Astrocyte of the hippocampus (primary cell): ENCODE data around the gene DGLUCY.
"Not testable (repeated sequence)": the region's sequence is repeated elsewhere in the genome, so short reads cannot be mapped to it uniquely, and the experiment has no call there.

Experiments
- DNase-seq: peaks from one replicate; pipeline ENCODE4 v3.0.0; 2011; ENCODE audit warnings: low read depth, low spot score

The DGLUCY gene

DNA sequence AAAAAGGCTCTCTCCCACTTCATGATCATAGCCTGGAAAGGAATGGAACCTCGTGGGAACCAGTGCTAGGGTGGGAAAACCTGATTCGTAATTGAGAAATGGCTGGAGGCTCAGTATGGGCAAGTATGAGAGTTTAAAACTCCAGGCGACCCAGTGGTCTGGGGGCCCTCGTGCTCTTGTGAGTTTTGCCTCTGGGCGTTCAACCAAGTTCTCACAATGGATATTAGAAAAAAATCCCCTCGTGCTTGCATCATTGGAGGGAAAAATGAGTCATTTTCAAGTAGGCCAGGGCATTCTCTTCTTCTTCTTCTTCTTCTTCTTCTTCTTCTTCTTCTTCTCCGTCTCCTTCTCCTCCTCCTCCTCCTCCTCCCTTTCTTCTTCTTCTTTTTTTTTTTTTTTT lies 91.6 kb downstream of the DGLUCY start:
- DNase-seq = no peak

DNA sequence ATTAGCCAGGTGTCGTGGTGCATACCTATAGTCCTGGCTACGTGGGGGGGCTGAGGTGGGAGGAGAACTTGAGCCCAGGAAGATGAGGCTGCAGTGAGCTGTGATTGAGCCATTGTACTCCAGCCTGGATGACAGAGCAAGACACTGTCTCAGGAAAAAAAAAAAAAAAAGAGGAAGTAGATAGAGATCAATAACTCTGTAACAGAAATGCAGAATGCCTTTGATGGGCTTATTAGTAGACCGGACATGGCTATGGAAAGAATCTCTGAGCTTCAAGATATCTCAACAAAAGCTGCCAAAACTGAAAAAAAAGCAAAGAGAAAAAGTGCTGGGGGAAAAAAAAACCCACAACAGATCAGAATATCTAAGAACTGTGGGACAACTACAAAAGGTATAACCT lies 93.1 kb downstream of the DGLUCY start:
- DNase-seq = no peak

DNA sequence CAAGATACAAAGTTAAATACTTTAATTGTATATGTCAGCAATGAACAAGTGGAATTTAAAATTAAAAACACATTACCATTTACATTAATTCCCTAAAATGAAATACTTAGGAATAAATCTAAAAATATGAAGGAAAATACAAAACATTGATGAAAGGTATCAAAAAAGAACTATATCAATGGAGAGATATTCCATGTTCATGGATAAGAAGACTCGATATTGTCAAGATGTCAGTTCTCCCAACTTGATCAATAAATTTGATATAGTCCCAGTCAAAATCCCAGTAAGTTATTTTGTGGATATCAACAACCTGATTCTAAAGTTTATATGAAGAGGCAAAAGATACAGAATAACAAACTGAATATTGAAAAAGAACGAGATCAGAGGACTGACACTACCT lies 97.1 kb downstream of the DGLUCY start:
- no peak for DNase-seq

DNA sequence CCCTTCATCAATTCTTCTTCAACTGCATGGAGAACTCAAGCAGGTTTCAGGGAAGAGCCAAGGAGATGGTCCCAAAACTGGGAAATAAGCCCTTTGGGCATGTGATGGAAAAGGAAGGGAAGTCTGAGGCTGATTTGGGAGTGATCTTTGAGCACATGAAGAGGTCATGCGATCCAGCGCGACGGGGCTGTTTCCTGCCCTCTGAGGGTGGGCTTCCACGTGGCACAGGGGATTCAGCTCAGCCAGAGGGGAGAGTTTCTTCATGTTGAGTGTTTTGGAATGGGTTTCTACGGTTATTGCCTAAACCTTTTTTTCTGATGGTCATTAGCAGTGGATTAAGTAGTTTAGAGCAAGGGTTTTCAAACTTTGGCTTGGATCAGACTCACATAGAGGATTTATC lies 100.4 kb downstream of the DGLUCY start:
- DNase-seq = no peak

DNA sequence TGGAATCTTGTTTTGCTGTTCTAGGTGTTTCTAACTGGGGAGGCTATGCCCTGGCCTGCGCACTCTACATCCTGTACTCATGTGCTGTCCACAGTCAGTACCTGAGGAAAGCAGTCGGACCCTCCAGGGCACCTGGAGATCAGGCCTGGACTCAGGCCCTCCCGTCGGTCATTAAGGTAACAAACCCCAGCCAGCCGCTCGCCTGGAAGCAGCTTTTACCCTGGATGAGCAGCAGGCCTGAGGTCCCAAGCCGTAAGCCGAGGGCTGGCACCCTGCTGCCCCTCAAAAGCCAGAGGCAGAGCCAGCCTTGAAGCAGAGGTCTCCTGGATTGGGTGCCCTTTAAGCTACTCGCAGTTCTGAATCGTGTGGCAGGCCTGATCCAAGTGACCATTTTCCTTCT lies 101.5 kb downstream of the DGLUCY start:
- no peak for DNase-seq

DNA sequence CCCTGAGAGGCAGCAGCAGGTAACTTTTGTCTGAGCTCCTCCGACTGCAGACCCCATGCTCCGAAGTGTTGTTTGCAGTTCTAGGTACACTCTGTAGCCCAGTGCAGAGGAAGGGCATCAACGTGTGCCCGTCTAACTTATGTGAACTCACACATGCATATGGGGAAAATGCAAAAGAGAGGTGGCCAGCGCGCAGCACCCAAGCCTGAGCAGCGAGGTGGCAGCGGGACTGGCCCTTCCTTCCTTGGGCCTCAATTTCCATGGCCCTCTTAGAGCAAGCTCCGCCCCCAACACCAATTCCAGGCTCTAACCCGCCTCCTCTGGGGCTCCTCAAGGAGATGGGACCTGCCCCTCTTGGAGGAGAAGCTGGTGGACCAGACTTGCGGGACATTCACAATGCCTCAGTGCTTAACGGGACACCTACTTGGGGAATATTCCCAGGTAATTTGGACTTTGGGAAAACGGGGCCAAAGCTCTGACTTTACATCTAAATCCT lies 102.9 kb downstream of the DGLUCY start:
- DNase-seq = no peak

DNA sequence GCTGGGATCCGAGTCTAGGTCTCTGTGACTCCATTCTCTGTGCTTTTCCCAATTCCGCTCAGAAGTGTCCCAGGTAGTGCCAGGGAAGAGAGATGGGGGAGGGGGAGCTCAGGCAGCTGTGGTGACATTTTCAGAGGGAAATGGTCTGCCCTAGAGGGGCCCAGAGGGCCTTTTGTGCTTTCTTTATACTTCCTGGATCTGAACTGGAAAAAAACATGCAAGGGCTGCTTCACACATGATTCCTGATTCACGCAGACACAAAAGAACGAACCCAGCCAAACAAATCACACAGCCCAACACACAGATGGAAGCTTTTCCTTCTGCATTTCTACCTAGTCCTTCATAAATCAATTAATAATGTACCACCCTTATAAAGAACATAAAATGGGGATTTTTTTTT lies 104.1 kb downstream of the DGLUCY start:
- no peak for DNase-seq

DNA sequence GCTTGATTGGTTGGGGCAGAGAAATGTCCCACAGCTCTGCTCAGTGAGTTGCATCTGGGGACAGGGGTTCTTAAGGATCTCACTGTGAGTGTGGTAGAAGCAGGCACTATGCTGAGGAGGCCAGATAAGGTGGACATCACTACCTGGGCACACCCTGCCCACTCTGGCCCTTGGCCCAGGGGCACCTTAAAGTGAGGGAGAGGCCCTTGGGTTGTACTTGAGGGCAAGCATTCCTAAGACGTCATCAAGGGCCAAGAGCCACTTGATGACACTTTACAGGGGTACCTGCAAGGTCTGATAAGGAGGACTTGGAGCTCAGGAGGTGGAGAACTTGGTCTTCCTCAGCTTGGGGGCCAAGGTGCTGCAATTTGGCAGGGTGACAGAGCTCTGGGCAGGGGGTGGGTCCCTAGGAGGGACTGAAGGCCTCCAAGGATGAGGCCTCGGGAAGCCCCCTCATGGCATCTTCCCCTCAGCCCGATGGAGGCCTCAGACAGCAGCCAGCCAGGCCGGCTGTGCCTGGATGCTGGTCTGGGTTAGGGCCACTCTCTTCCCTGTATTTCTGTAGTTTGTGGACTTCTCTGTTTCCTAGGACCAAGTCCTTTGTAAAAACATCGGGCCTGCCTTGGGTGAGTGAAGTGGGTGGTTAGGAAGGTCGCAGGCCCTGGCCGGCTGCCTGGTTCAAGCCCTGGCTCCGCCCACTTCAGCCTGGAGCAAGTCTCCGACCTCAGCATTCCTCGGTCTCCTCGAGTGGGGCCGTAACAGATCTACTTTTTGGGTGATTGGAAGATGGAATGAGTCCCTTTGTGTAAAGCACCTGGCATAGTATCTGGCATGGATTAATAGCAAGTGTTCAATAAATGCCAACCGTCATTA lies 105.9 kb downstream of the DGLUCY start:
- no peak for DNase-seq

DNA sequence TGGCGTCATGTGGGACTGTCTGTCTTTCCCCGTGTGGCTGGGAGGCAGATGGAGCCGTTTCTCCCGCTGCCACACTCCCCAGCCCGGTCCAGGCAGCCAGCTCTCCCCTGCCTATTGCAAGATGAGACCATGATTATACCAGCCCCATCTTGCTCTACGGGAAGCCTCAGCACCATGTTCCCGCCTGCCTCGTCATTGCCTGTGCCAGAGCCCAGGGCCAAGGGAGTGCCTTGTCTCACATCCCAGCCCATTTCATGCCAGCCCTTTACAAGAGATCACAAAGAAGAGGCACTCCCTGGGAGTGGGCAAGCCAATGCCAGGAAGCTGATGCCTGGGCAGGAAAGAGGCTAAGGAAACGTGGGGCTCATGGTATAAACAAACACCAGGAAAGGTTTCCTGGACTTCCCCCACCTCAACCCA lies 106.7 kb downstream of the DGLUCY start:
- DNase-seq = no peak

DNA sequence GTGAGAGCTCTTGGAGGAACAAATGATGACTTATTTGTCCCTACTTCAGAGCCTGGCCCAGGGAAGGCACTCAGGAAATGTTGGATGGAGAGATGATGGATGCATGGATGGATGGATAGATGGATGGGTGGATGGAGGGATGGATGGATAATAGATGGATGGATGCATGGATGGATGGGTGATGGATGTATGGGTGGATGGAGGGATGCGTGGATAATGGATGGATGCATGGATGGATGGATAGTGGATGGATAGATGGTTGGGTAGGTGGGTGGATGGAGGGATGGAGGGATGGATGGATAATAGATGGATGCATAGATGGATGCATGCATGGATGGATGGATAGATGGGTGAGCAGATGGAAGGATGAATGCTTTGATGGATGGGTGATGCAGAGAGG lies 107.4 kb downstream of the DGLUCY start:
- DNase-seq = no peak

DNA sequence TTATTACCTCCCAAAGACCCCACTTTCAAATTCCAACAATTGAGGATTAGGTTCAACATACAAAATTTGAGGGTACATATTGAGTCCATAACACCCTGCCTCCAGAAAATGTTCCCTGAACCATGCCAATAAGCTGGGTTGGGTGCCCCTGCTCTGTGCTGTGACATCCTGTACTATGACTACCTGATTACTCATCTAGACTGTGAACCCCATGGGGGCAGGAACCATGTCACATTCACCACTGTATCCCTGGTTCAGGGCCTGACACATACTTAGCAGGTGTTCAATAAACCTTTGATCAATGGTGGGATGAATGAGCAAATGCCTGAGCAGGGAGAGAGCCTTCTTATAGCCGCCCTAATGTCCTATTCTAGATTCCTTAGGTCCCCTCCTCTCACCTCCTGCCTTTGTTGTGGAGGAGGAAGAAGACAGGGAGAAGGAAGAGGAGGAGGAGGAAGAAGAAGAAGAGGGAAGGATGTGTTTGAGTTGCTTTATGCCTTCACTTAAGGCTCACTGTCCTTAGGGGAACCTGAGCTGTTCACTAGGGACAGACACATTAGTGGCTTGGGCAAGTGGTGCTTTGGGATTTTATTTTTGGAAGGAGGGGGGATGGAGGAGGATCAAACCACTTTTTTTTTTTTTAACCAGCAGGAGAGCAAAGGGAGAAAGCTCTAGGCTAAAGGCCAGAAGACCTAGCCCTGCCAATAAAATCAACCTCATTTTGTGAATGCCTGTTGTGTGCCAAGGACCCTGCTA lies 109.3 kb downstream of the DGLUCY start:
- no peak for DNase-seq

DNA sequence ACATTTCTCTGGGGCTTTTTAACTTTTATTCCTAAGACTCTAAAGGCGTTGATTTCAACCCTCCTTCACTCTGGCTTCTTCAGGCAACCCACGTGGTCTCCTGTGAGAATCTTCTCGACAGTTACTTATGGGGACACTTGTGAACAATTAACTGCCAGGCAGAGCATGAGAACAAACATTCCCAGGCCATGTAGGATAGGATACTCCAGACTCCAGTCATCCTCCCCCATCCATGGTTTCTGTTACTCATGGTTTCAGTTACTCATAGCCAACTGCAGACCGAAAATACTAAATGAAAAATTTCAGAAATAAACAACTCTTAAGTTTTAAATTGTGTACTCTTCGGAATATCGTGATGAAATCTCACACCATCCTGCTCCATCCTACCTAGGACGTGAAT lies 111.2 kb downstream of the DGLUCY start:
- no peak for DNase-seq

DNA sequence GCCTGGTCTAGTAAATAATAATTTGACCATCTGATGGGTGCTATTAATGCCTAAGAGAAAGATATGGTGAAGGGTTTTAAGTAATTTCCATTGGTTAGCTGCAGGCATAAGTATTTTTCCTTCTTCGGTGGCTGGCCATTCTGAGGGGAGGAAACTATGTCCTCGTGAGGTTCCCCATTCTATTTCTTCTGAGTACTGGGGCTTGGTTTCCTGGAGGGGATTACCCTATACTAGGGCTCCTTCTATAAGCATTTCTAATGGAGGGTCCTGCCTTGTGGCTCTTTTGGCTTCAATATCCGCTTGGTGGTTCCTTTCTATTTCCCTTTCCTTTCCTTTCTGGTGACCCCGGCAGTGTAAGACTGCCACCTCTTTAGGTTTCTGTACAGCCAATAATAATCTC lies 112.5 kb downstream of the DGLUCY start:
- not testable (repeated sequence) for DNase-seq

DNA sequence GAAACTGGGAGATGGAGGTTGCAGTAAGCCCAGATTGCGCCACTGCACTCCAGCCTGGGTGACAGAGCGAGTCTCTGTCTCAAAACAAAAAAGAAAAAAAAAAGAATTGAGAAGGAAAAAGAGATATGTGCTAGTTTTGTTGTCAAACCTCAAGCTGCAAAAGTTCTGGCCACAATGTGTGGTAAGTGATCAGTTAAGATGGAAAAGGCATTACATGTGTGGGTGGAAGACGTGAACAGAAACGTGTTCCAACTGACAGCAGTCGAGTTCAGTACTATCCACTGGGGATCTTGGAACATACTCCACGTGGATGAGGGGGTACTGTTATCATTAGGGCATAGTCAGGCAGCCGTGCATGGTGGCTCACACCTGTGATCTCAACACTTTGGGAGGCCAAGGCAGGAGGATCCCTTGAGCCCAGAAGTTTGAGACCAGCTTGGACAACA lies 113.3 kb downstream of the DGLUCY start:
- no peak for DNase-seq

DNA sequence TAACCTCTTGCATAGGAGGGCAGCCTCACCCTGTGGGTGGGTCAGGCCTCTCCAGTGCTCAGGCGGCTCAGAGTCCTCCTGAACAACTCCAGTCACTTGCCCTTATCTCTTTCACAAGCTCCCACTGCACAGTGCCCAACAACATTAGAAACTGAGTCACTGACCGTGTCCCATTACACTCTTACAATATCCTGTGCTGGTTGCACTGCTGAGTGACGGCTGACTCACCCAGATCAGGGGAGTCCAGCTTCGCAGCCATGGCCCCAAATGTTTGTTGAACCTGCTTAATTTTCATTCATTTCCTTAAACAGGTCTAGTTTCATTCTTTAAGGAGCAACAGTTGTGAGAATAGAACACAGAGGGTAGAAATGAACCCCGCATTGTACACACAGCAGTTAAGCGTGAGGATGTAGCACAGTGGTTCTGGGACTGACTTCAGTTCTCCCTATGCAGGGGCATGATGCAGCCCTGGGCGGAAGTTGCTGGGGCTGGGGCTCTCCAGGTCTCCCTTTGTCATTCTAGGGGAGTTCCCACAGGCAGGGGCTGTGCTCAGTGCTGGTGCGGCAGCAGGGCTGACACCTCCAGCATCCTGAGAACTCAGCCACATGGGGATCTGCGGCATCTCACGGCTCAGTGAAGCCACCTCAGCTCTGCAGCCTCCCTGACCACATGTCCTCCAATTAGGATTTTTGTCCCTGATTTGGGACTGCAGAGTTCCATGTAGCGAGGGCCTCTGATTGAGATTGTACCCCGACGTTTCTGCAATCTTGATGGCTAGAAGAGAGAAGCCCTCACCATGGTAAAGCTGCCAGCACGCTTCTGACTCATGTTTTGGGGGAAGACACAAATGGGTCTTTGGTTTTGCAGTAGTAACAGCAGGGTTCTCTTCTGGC lies 114.5 kb downstream of the DGLUCY start:
- peak; percentile 71 for DNase-seq

DNA sequence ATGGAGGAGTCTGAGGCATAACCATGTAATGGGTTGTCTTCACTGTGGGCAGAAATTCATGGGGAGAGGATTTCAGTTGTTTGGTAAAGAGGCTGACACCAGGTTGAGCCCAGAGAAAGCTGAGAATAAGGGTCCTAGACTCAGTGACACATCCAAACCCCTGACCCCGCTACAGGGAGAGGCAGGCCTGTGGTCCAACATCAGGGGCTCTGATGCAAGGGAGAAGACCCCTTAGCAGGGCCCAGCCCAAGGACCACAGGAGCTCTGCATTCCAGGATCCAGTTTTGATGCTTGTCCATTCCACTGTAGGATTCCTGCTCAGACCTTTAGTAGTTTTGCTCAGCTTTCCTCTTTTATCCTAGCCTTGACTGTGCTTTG lies 115.1 kb downstream of the DGLUCY start:
- no peak for DNase-seq

DNA sequence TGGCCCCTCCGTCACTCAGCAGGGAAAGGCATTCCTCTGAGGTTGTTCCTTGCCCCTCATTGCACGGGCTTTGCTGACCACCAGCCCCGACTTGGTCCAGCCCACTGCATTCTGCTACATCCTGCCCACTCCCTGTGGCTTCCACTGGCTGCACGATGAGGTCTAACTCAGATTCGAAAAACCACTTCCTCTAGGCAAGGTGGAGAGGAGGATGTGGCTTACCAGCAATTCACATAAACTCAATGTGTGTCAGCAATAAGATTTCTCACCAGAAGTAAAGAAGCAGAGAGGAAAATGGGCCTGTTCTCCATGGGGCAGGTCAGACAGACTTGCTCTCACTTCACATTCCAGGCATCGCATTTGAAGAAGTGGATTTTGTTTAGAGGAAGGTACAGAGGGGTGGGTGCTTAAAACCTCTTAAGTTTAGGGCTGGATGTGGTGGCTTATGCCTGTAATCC lies 115.9 kb downstream of the DGLUCY start:
- peak; percentile 74 for DNase-seq

DNA sequence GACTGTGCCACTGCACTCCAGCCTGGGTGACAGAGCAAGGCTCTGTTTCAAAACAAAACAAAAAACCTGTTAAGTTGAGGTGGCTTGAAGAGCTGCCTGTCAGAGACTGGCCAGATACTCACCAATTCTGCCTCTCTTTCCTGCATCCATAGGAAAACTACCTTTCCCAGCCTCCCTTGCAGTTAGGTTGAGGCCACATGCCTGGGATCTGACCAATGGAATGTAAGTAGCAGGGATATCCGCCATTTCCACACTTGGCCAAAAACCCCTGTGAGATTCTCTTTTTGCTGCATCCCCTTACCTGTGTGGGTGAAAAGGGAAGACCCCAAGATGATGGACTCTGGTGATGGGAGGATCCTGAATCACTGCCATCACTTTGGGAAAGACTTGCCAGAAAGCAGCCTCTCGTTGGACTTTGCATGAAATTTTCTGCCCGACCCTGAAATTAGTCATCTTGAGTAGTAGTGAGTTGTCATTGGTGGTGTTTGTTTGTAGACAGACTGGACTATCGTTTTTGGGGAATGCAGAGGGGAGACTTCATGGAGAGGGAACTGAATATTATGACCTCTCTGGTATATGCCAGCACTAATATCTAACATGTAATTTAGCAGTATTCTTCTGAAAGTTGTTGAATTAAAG lies 116.6 kb downstream of the DGLUCY start:
- DNase-seq = peak; percentile 41

DNA sequence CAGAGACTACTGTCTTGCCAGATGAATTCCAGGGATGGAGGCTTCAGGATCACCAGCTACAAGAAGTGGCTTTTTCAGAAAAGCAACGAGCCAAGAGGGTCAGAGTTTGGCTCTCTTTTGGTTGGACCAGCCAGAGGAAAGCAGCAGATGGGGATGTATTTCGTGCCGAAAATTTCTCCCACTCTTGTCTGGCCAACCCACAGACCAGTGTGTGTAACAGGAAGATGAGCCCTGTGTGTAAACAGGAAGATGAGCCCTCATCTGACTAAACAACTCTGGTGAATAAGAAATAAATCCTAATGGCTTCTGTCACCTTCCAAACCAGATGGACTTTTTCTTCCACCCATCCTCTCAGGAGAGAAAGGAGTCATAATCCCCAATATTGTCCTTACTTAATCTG lies 117.6 kb downstream of the DGLUCY start:
- no peak for DNase-seq

DNA sequence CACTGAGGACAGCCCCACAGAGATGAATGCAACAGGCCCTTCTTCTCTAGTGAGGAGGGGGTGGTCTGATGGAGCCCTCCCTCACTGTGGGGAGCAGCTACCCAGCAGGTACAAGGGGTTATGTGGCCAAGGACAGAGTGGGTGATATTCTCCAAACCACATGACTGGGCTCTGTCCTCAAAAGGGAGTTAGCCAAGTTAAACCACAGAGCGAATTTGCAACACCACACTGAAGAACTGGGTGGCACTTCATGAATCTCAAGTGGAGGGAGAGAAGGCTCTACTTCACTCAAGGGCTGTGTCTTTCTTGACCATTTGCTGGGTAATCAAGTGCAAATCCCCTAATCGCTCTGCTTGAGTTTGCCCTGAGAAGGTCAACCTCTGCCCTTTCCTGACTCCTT lies 118.2 kb downstream of the DGLUCY start:
- DNase-seq = no peak

DNA sequence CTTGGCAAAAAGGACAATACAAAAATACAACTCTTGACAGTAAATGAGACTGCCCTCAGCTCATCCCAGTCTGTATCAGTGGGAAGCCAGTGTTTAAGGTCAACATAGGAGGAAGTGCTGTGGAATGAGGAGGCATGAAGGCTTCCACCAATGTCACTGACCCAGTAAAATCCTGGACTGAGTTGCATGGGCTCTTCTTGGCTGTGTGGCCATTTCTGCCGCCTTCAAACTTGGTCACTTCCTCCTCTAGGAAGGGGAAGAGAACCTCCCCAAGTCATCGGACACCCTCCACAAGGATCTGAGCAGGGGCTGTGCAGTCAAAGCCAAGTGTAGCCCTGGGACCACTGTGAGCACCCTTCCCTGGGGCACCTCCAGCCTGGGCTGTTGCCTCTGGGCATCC lies 118.7 kb downstream of the DGLUCY start:
- DNase-seq = no peak
